HG02571 (cell line): ENCODE data around the gene NGEF.
"Not testable (repeated sequence)": the region's sequence is repeated elsewhere in the genome, so short reads cannot be mapped to it uniquely, and the experiment has no call there.

ENCODE experiments used
- ATAC-seq: cut with Tn5 transposase; IDR thresholded peaks from one replicate; pipeline ENCODE4 v1.9.1; 2021; ENCODE audit warnings: mild to moderate bottlenecking, moderate library complexity; ENCODE audit not compliant: unreplicated experiment

Gene NGEF

DNA sequence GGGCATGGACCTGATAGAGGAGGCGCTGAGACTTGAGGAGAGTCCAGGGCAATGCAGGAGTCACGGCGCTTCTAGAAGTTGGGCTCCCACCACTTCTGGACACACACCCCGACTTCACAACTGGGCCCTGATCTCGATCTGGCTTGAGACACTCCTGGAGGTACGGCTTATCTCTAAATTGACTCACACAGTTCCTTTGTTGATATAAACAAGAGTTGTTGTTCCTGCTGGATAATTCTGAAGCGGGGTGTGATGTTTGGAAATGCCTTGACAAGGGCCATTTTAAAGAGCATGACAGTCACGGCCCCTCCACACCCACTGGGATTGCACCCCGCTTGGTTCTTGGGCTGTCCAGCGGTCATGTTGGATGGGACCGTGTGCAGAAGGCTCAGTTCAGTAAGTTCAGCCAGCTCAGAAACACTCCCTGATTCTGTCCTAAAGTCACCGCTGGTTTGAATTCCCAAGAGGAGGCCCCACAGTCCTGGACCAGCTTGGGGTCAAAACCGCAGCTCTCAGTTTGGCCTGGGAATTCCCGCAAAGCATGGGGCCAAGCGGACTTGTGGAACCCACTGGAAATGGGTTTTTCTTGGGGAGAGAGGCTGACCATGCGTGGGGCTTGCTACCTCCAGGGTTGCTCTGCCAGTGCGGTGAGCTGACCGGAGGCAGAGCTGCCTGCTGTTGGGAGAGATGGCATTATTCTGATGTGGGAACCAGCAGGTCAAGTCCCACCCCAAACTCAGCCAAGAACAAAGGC lies 10.1 kb upstream of the NGEF start:
- no peak for ATAC-seq

DNA sequence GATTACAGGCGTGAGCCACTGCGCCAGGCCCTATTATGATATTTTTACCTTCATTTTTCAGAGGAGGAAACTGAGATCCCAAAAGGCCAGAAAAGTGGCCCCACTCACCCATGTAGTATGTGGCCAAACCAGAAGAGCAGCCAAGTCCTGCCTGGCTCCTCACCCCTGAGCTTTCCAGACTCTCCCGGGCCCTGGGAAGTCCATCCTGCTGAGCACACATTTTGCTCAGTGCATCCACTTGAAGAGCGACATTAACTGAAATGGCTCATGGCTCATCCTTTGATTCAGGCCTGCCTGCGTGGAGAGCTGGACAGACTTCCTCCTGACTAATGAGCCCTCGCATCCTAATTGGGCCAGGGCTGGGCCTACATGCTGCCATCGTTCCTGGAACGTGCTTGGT lies 9.5 kb upstream of the NGEF start:
- ATAC-seq, result no peak

DNA sequence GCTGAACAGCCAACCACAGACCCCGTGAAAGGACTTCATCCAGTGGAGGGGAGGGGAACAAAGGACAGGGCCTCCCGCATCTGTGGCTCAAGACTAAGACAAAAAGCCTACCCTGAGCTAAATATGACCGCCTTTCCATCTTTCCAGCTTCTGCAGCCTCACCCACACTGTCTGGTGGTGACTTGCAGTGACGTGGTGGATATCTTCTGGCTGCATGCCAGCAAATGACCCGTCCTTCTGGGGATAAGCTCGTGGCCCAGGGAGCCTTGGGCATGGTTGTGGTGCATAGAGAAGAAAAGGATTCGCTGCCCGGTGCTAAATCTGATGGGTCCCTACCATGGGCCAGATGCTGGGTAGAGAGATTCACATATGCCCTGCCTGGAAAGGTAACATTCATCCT lies 8.7 kb upstream of the NGEF start:
- no peak for ATAC-seq

DNA sequence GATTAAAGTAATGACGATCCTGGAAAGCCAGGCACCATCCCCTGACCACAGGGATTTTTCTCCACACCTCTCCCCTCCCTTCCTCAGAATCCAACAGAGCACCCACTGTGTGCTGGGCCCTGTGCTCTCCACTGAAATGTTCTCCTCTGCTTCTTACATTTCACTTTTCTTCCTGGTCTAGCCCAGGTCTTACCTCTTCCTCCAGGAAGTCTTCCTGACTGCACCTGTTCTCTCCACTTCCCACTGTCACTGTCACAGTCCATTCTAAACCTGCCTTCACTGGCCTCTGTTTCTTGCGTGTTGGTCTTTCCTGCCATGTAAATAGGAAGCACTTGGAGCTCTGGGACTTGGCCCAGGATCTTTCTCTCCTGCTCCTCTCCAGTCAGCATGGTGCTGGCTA lies 7.4 kb upstream of the NGEF start:
- ATAC-seq, result no peak

DNA sequence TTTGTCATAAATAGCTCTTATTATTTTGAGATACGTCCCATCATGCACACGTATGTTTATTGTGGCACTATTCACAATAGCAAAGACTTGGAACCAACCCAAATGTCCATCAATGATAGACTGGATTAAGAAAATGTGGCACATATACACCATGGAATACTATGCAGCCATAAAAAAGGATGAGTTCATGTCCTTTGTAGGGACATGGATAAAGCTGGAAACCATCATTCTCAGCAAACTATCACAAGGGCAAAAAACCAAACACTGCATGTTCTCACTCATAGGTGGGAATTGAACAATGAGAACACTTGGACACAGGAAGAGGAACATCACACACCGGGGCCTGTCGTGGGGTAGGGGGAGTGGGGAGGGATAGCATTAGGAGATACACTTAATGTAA lies 6.6 kb upstream of the NGEF start:
- not testable (repeated sequence) for ATAC-seq

DNA sequence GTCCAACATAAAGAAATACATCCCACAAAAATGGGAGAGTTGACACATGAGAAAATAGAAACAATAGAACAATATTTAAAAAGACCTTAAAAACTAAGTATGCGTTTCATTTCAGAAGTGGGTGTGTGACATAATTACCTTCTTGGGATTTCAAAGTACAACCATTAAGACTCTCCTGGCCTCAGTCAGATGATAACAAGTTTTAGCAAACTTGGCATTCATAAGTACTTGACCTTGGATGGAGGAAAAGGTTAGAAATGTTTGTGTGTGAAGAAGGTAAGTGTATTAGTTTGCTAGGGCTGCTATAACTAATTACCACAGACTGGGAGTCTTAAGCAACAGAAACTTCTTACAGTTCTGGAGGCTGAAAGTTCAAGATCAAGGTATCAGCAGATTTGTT lies 4.9 kb upstream of the NGEF start:
- no peak for ATAC-seq

DNA sequence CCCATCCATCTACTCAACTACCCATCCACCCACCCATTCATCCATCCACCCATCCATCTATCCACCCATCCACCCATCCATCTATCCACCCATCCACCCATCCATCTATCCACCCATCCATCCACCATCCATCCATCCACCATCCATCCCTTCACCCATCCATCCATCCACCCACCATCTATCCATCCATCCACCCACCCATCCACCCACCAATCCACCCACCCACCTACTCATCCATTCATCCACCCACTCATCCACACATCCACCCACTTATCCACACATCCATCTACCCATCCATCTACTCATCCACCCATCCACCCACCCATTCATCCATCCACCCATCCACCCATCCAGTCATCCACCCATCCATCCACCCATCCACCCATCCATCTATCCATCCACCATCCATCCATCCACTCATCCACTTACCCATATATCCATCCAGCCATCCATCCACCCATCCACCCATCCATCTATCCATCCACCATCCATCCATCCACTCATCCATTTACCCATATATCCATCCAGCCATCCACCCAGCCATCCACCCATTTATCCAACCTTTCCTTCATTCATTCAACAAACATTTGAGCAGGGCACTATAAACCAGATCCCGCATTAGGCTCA lies 2.1 kb upstream of the NGEF start:
- no peak for ATAC-seq

DNA sequence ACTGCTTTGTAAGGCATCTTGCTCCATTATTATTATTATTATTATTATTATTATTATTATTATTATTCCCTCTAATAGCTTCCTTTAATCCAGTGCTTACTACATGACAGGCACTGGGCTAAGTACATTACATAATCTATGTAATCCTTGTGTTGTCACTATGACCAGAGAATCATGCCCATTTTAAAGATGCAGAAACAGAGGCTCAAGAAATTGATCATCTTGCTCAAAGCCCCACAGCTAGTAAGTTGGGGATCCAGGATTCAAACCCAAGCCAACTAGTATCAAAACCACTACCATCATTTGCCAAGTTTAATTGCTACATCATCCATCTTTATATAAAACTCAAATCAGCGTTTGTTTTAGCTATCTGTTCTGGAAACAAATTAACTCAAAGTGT lies 594 bp upstream of the NGEF start:
- ATAC-seq, result no peak

DNA sequence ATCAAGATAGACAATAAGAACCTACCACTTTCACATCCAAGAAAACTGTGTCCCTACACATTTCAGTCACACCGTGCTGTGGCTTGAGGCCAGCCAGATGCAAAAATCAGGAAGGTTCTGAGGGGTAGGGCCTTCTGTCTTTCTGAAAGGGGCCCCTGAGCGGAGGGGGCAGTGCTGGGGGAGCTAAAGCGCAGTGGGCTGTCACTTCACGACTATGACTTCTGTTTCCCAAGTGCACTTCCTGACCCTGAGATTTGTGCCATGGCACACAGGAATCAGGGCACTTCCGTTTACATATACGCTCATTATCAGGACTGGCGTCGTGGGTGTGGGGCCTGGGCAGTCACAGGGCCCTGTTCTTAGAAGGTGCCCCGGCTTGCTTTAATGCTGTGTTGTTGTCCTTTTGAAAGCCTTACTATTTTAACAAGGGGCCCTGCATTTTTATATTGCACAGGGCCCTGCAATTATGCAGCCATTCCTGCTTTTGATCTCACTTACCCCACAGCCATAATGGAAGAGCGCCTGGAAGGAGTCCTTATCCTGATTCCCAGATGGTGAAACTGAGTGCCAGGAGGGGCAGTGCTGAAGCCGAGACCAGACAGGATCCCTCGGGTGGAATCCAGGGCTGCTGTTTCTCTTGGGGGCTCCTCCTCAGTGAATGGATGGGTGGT lies 620 bp downstream of the NGEF start:
- ATAC-seq, result no peak

DNA sequence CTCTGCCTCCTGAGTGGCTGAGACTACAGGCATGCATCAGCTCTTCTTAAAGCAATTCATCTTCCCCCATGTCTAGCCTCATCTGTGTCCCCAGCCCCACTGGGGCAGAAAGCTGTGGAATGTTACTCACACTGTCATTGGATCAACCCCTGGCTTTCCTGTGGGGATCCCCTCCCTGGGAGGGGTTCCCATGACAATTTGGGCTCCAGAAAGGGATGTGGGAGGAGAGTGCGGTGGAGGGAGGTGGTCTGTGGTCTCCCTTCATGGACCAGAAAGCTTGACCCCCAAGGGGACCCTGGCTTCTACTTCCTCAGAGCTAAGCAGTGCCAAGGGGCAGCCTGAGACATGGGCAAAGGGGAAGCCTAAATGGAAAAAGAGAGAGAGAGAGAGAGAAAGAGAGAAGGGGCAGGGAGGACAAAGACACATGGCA lies 1.3 kb downstream of the NGEF start:
- ATAC-seq, result no peak

DNA sequence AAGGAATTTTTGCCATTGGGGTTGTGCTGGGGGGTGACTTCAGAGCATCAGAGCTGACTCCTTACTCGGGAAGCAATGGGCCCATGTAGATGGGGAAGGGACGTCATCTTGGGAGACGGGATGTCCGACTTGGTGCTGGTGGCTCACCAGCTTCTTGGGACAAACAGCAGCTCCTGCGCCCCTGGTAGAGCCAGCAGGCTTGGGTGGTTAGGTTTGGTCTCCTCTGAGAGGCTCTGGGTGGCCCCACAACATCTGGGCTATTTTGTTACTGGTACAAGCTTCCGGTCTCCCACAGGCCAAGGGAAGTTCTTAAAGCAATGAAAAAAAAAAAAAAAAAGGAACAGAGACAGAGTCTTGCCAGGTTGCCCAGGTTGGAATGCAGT lies 1.8 kb downstream of the NGEF start:
- no peak for ATAC-seq

DNA sequence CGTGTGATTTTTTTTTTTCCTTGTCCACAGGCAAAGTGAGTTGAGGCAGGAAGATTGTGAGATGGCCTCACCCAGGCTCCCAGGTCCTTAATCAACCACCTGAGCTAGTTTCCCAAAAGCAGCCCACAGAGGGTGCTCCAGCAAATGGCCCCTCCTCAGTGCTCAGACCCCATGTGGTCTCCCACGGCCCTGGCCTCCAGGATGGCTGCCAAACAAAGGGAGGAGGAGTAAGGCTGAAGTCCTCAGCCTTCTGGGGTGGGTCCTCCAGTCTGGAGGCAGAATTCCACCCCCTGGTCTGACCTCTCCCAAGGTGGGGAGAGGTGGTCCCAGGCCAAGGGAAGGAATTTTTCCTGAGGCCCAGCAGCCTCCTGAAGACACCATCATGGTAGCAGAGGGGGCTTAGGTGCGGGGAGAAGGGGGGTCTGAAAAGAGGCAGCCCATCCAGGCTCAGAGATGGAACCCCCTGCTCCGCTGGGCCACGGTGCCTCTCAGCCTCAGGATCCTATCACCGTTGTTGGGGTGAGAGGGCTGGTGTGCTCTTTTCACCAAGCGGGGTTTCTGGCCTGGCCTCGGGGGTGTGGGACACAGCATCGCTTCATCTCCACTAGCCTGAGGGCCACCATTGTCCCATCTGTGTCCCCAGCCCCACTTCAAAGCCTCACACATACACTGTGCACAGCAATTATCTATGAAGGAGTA lies 2.3 kb downstream of the NGEF start:
- ATAC-seq, result no peak

DNA sequence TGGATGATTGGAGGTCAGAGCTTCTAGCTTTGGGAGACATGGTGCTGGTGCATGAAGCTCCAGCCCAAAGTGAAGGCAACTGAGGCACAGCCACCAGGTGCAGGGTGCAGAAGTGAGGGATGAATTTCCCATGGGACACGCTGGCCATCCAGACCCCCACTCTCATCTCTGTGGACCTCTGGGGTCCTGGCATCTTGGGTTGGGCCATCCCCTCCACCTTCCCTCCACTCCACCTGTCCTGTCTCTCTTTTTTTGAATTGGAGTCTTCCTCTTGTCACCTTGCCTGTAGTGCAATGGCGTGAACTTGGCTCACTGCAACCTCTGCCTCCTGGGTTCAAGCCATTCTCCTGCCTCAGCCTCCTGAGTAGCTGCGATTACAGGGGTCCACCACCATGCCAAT lies 3.4 kb downstream of the NGEF start:
- no peak for ATAC-seq

DNA sequence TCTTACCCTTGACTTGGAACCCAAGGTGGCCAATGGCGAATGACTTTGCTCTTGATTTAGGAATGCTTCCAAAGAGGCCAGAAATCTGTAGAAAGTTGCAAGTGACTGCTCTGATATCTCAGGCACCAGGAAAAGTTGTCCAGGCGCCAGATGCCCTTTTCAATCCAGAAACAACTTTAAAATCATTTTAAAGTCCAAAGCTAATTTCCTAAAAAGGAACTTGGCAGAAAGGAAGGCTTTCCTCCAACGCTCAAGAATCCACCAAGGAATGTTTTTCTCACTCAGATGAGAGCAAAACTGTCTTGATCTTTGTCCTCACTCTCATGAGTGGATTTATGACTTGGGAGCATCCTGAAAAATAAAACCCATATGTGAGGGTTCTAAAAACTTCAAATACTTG lies 5.3 kb downstream of the NGEF start:
- no peak for ATAC-seq

DNA sequence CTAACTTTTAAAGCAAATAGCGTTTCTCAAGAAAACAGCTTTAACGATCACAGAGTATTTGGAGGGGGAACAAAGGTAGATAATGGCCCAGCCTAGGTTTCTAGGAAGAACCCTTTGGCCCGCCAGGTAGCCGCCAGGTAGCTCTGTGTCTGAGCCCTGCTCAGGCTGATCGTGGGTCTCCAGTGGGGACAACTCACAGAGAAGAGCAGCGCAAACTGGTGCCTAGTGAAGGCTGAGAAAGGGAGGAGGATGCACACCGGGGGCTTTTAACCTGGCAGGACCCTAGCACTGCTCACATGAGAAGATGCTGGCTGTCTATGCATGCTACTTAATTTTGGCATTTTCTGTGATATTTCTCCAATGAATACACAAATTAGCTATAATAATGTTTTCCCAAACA lies 5.8 kb downstream of the NGEF start:
- no peak for ATAC-seq

DNA sequence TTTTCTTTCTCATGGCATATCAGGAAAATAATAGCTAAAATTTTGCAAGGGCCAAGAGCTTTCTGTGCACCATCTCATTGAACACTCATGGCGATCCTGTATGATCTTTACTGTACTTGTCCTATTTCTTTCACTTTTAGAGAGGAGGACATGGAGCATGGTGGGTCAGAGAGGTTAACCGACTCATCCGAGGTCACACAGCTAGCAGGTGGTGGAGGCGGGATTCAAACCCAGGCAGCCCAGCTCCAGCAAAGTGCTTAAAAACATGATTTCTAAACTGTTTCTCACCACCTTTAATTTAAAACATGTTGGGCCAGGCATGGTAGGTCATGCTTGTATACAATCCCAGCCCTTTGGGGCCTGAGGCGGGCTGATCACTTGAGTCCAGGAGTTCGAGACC lies 6.4 kb downstream of the NGEF start:
- no peak for ATAC-seq

DNA sequence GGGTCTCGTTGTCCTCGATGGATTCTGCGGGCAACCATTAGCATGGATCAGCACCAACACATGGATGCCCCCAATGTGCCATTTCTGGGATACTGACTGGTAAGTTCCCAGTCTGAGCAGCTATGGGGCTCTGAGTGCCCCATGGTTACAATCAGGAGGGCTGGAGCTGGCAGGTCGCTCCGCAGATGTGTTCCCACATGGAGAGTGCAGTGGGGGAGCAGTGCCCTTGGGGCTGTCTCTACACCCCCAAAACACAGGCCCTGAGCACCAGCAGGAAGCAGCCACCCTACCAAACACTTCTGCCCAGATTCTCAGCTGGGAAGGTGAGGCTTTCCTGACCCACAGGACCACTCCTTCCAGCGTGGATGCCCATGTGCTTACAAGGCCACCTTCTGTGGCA lies 8.0 kb downstream of the NGEF start:
- ATAC-seq, result no peak

DNA sequence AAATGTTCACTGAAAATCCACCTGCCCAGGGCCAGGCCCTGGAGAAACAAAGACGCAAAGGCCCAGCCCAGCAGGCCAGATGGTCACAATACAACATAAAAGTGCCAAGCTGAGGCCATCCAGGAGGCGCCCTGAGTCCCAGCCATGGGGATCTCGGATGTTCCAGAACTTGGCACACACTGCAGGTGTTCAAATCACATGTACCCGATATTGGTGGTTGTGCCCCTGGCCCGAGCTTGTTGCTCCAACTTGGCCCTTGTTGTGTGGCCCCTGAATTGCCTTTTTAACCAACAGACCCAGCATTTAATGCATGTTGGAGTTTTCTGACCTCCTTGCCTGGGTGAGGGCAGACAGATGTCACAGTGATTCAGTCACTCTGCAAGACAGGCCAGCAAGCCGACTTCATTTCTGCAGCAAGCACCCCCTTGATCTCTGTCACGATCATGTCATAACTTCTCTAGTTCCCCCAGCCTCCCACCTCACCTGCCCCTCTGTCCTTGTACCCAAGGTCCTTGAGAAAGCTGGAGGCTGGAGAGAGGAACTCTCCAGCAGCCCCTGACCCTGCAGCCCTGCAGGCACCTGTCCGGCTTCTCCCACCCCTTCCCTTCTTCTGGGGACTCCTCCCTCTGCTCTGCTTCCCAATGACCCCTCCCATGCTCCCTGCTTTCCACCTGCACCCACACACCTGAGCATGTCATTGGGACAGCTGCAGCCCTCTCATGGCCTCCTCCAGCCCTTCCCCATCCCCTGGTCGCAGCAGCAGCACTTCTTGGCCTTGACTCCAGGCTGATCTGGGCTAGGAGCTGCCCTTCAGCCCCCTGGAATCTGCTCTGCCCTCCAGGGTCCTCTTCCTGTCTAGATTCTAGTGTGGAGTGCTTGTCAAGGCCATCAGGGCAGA lies 9.1 kb downstream of the NGEF start:
- ATAC-seq, result no peak

DNA sequence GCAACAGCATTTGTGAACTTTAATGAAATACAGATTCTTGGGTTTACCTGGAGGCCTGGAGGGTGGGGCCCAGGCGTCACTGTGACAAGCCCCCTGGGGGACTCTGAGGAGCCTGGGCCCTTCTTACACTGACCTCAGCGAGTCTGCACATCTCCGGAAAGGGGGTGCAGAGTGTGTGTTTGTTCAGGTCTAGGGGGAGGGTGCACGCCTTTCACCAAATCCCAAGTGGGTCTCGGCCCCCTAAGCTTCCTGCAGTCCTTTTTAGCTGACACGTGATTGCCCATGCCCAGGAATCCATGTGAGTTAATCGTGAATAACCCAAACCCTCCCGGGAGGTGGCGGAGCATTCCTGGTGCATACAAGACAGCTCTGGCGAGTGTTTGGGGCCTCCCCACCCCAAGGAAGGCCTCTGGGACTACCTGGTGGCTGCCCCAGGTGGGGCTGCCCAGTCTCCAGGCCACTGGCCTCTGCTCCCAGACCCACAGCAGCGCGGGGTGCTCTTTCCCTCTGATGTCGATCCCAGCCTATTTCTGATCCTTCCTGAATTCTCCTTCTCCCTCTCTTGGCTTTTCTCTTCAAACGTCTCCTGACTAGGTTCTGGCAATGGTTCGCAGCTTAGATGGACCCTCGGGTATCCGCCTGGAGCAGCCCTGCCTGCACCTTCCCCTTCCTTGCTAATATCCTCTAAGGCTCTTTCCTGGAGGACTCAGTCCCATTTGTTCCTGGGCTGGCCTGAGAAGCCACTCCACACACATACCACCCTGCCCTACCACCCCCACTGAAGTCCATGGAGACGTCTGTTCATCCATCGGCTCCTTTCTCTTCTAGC lies 10.0 kb downstream of the NGEF start:
- no peak for ATAC-seq
